ENCODE data around the gene MAN1A1. TPM values are rescaled to one million over a fixed set of nuclear protein-coding genes. Genes with fewer than 3 reads are reported as not detected.
"Not testable (repeated sequence)": the region's sequence is repeated elsewhere in the genome, so short reads cannot be mapped to it uniquely, and the experiment has no call there.

The MAN1A1 gene
- total RNA-seq, 1 donor from 2014 or later = 45.9 TPM

DNA sequence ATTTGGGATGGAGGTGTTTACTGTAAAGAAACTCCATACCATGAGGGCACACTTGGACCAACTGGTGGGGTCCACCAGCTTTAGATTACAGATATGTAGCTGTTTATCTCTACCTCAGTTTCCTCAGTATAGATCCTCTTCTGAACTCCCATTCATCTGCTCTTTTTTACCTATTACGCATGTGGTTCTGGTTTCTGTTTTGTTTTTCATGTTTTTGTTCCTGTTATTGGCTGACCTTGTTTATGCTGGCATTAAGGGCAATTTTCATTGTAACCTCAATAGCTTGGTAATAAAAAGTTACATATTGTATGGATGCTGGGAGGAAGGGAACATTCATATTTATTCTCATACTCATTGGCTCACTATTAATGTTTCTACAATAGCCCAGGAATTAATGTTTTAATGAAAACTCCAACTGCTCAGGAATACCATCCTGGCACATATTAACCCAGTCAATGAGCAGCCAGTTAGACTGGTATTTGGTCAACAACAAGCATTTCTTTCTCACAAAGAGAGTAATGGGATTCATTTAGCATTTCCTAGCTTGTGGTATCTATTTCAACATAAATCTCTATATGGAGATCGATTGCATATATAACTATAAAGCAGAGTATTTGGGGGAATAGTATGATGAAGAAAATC is 187.3 kb downstream of the MAN1A1 start:
- no peaks in the 10 kb centered on the region for H3K36me3 ChIP-seq (ENCODE audit: control insufficient read depth in 3 of 3, insufficient read depth in 3 of 3, low read length in 3 of 3)
- no peak overlapping the region for H3K9ac ChIP-seq (ENCODE audit: low read depth in 1 of 3, low read length in 3 of 3)
- H3K4me3 ChIP-seq (ENCODE audit: low read length in 3 of 3) = no peak overlapping the region
- H3K27ac ChIP-seq (ENCODE audit: low read depth, low read length) = no peak overlapping the region
- peaks cover 3 to 15% (median 10%) of the 10 kb centered on the region in 3 donors for H3K27me3 ChIP-seq (ENCODE audit: control insufficient read depth in 3 of 3, insufficient read depth in 3 of 3, low read length in 3 of 3)
- H3K4me1 ChIP-seq (ENCODE audit: control insufficient read depth in 3 of 3, insufficient read depth in 3 of 3, low read length in 3 of 3) = peaks cover 2 to 5% (median 5%) of the 10 kb centered on the region in 3 donors
- no peaks in the 10 kb centered on the region for H3K9me3 ChIP-seq (ENCODE audit: control insufficient read depth in 3 of 3, low read length in 3 of 3)

DNA sequence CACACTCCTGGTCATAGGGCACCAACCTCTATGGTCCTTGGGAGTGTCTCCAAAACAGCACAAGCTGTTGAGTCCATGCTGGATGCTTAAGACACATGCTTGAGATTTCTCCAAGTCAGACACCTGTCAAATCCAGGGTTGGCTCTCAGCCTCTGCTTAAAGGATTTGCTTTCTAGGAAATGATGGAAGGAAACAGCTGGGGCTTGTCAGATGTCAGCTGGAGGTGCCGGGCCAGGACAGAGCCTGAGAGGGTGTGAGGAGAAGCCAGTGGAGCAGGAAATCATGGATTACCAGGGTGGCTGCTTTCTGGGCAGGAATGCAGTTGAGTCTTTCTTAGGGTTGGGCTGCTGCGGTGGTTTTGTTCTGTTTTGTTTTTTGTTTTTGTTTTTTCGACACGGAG is 188.1 kb downstream of the MAN1A1 start:
- H3K9ac ChIP-seq (ENCODE audit: low read depth in 1 of 3, low read length in 3 of 3) = no peak overlapping the region
- H3K27ac ChIP-seq (ENCODE audit: low read depth, low read length) = no peak overlapping the region
- H3K4me3 ChIP-seq (ENCODE audit: low read length in 3 of 3) = no peak overlapping the region

DNA sequence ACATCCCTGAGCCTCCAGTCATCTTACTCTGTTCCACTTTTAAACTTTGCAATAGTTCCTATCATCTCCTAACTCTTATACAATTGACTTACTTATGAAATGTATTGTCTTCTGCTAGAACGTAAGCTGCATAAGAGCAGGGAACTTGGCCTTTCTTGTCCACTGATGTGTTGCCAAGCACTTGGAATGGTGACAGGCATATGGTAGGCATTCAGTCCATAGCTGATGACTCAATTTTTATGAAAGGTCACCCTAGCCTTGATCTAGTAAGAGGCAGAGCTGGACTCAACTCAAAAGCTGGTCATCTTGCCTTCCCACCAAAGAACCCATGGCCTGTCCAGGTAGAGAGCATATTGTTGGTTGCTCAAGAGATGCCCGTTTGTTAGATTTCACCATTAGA is 188.7 kb downstream of the MAN1A1 start:
- Histone ChIP-seq H3K9me3 (ENCODE audit: control insufficient read depth in 3 of 3, low read length in 3 of 3) (no peaks in the 10 kb centered on the region), H3K4me3 (ENCODE audit: low read length in 3 of 3) (no peak overlapping the region), H3K4me1 (ENCODE audit: control insufficient read depth in 3 of 3, insufficient read depth in 3 of 3, low read length in 3 of 3) (peaks cover 2 to 5% (median 5%) of the 10 kb centered on the region in 3 donors), H3K36me3 (ENCODE audit: control insufficient read depth in 3 of 3, insufficient read depth in 3 of 3, low read length in 3 of 3) (no peaks in the 10 kb centered on the region), H3K27me3 (ENCODE audit: control insufficient read depth in 3 of 3, insufficient read depth in 3 of 3, low read length in 3 of 3) (peaks cover 3 to 15% (median 14%) of the 10 kb centered on the region in 3 donors), H3K27ac (ENCODE audit: low read depth, low read length) (no peak overlapping the region), H3K9ac (ENCODE audit: low read depth in 1 of 3, low read length in 3 of 3) (no peak overlapping the region)

More for the DNA sequence above, 188.1 kb downstream of the MAN1A1 start:
- no peaks in the 10 kb centered on the region for H3K36me3 ChIP-seq (ENCODE audit: control insufficient read depth in 3 of 3, insufficient read depth in 3 of 3, low read length in 3 of 3)
- H3K27me3 ChIP-seq (ENCODE audit: control insufficient read depth in 3 of 3, insufficient read depth in 3 of 3, low read length in 3 of 3) = peaks cover 3 to 16% (median 15%) of the 10 kb centered on the region in 3 donors
- peaks cover 2 to 5% (median 5%) of the 10 kb centered on the region in 3 donors for H3K4me1 ChIP-seq (ENCODE audit: control insufficient read depth in 3 of 3, insufficient read depth in 3 of 3, low read length in 3 of 3)
- H3K9me3 ChIP-seq (ENCODE audit: control insufficient read depth in 3 of 3, low read length in 3 of 3) = no peaks in the 10 kb centered on the region

DNA sequence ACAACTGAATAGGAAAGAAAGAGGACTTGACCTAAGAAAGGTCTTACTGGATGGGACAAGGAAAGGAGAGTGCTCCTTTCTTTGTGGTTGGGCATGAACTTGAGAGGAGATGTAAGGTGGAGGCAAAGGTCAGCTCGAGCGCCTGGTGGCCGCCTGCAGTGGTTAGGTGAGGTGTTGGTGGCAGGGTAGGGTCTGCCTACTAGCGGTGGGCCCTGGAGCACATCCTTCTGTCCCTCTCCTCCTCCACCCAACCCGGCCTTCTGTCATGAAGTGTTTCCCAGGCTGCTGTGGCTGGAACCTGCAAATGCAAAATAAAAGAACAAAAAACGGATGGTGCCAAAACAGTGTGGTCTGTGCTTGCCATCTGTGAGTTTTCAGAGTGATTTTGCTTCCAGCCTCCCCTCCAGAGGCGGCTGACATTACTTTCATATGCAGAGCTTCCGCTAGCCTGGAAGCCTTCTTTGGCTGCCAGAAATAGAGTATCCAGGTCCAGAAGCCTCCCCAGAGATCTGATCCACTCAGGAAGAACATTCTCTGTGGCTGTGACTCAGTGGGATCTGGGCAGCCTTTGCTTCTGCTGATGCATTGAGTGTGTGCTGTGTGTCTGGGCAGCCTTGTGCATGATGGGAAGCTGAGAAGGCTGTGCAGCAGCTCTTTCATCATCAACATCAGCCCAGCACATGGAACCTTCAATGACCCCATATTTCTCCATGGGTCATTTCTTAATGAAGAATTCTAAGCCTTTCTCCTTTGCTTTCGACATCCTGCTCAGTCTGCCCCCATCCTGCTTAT is 191.3 kb downstream of the MAN1A1 start:
- H3K9me3 ChIP-seq (ENCODE audit: control insufficient read depth in 3 of 3, low read length in 3 of 3) = no peaks in the 10 kb centered on the region
- H3K9ac ChIP-seq (ENCODE audit: low read depth in 1 of 3, low read length in 3 of 3) = no peak overlapping the region
- H3K4me3 ChIP-seq (ENCODE audit: low read length in 3 of 3) = no peak overlapping the region
- peaks cover 3 to 15% (median 14%) of the 10 kb centered on the region in 3 donors for H3K27me3 ChIP-seq (ENCODE audit: control insufficient read depth in 3 of 3, insufficient read depth in 3 of 3, low read length in 3 of 3)
- peak overlapping the region; percentile 48 for H3K27ac ChIP-seq (ENCODE audit: low read depth, low read length)
- no peaks in the 10 kb centered on the region for H3K36me3 ChIP-seq (ENCODE audit: control insufficient read depth in 3 of 3, insufficient read depth in 3 of 3, low read length in 3 of 3)
- peaks cover 2 to 5% (median 5%) of the 10 kb centered on the region in 3 donors for H3K4me1 ChIP-seq (ENCODE audit: control insufficient read depth in 3 of 3, insufficient read depth in 3 of 3, low read length in 3 of 3)

DNA sequence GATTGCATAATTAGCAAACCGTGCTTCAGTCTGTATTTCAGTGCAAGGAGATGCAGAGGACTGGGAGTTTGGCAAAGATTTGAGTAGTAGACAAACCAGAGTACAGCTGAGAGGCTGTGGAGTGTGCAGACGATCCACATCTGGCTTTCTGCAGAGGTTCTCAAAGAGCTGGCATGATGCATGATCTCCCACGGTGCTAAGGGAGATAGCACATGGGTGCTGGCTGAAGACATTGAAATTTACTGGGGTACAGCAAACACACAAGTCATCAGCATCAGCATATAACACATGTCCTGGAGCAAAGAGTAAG is 192.1 kb downstream of the MAN1A1 start:
- peaks cover 3 to 15% (median 14%) of the 10 kb centered on the region in 3 donors for H3K27me3 ChIP-seq (ENCODE audit: control insufficient read depth in 3 of 3, insufficient read depth in 3 of 3, low read length in 3 of 3)
- no peak overlapping the region for H3K27ac ChIP-seq (ENCODE audit: low read depth, low read length)
- no peaks in the 10 kb centered on the region for H3K36me3 ChIP-seq (ENCODE audit: control insufficient read depth in 3 of 3, insufficient read depth in 3 of 3, low read length in 3 of 3)
- no peak overlapping the region for H3K9ac ChIP-seq (ENCODE audit: low read depth in 1 of 3, low read length in 3 of 3)
- H3K9me3 ChIP-seq (ENCODE audit: control insufficient read depth in 3 of 3, low read length in 3 of 3) = no peaks in the 10 kb centered on the region
- H3K4me3 ChIP-seq (ENCODE audit: low read length in 3 of 3) = no peak overlapping the region
- H3K4me1 ChIP-seq (ENCODE audit: control insufficient read depth in 3 of 3, insufficient read depth in 3 of 3, low read length in 3 of 3) = peaks cover 2 to 5% (median 5%) of the 10 kb centered on the region in 3 donors

GRCh38 chr6:119156757-119157505 is 192.6 kb downstream of the MAN1A1 start:
- Histone ChIP-seq H3K9ac (ENCODE audit: low read depth in 1 of 3, low read length in 3 of 3) (no peak overlapping the region), H3K4me1 (ENCODE audit: control insufficient read depth in 3 of 3, insufficient read depth in 3 of 3, low read length in 3 of 3) (peaks cover 2 to 5% (median 5%) of the 10 kb centered on the region in 3 donors), H3K4me3 (ENCODE audit: low read length in 3 of 3) (no peak overlapping the region), H3K27me3 (ENCODE audit: control insufficient read depth in 3 of 3, insufficient read depth in 3 of 3, low read length in 3 of 3) (peaks cover 3 to 15% (median 14%) of the 10 kb centered on the region in 3 donors), H3K9me3 (ENCODE audit: control insufficient read depth in 3 of 3, low read length in 3 of 3) (no peaks in the 10 kb centered on the region), H3K27ac (ENCODE audit: low read depth, low read length) (no peak overlapping the region), H3K36me3 (ENCODE audit: control insufficient read depth in 3 of 3, insufficient read depth in 3 of 3, low read length in 3 of 3) (no peaks in the 10 kb centered on the region)

GRCh38 chr6:119156082-119156481 is 193.5 kb downstream of the MAN1A1 start:
- not testable (repeated sequence) for H3K4me1 ChIP-seq (ENCODE audit: control insufficient read depth in 3 of 3, insufficient read depth in 3 of 3, low read length in 3 of 3); H3K27ac ChIP-seq (ENCODE audit: low read depth, low read length); H3K36me3 ChIP-seq (ENCODE audit: control insufficient read depth in 3 of 3, insufficient read depth in 3 of 3, low read length in 3 of 3); H3K9ac ChIP-seq (ENCODE audit: low read depth in 1 of 3, low read length in 3 of 3); H3K9me3 ChIP-seq (ENCODE audit: control insufficient read depth in 3 of 3, low read length in 3 of 3); H3K4me3 ChIP-seq (ENCODE audit: low read length in 3 of 3)
- peaks cover 3 to 15% (median 14%) of the 10 kb centered on the region in 3 donors for H3K27me3 ChIP-seq (ENCODE audit: control insufficient read depth in 3 of 3, insufficient read depth in 3 of 3, low read length in 3 of 3)

DNA sequence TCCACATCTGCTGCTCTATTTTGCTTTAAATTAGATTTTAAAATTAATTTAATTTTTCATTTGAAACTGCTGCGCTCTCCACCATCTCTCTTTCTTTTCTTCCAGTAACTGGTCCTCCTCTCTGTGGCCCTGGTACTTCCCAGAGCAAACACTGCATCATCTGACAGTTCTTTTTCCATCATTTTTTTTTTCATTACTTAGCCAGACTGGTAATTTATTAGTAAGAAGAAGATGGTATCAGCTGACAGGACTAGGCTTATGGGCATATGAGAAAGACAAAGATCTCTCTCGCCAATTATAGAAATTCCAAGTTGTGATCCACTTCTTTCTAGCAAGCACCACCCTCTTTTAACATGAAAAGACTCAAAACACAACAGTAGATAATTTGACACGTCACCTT is 197.4 kb downstream of the MAN1A1 start:
- Histone ChIP-seq H3K9ac (ENCODE audit: low read depth in 1 of 3, low read length in 3 of 3) (no peak overlapping the region), H3K4me1 (ENCODE audit: control insufficient read depth in 3 of 3, insufficient read depth in 3 of 3, low read length in 3 of 3) (peaks cover 11 to 12% (median 11%) of the 10 kb centered on the region in 3 donors), H3K4me3 (ENCODE audit: low read length in 3 of 3) (no peak overlapping the region), H3K36me3 (ENCODE audit: control insufficient read depth in 3 of 3, insufficient read depth in 3 of 3, low read length in 3 of 3) (no peaks in the 10 kb centered on the region), H3K27me3 (ENCODE audit: control insufficient read depth in 3 of 3, insufficient read depth in 3 of 3, low read length in 3 of 3) (peaks cover 0 to 6% (median under 1%) of the 10 kb centered on the region in 3 donors), H3K9me3 (ENCODE audit: control insufficient read depth in 3 of 3, low read length in 3 of 3) (no peaks in the 10 kb centered on the region), H3K27ac (ENCODE audit: low read depth, low read length) (no peak overlapping the region)

GRCh38 chr6:119148825-119149525 is 200.6 kb downstream of the MAN1A1 start:
- Histone ChIP-seq H3K9ac (ENCODE audit: low read depth in 1 of 3, low read length in 3 of 3) (no peak overlapping the region), H3K4me1 (ENCODE audit: control insufficient read depth in 3 of 3, insufficient read depth in 3 of 3, low read length in 3 of 3) (peaks cover 11 to 12% (median 11%) of the 10 kb centered on the region in 3 donors), H3K4me3 (ENCODE audit: low read length in 3 of 3) (no peak overlapping the region), H3K27ac (ENCODE audit: low read depth, low read length) (no peak overlapping the region), H3K9me3 (ENCODE audit: control insufficient read depth in 3 of 3, low read length in 3 of 3) (no peaks in the 10 kb centered on the region), H3K27me3 (ENCODE audit: control insufficient read depth in 3 of 3, insufficient read depth in 3 of 3, low read length in 3 of 3) (no peaks in the 10 kb centered on the region), H3K36me3 (ENCODE audit: control insufficient read depth in 3 of 3, insufficient read depth in 3 of 3, low read length in 3 of 3) (no peaks in the 10 kb centered on the region)
